ENCODE results near the gene ERICH6B.

ERICH6B gene

DNA sequence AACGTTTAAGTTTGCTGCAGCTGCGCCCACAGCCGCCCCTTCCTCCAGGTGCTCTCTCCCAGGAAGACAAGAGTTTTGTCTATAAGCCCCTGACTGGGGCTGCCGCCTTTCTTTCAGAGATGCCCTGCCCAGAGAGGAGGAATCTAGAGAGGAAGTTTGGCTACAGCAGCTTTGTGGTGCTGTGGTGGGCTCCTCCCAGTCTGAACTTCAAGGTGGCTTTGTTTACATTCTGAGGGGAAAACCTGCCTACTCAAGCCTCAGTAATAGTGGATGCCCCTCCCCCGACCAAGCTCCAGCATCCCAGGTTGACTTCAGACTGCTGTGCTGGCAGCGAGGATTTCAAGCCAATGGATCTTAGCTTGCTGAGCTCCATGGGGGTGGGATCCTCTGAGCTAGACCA, 6.4 kb upstream of the ERICH6B start:
- TF ChIP-seq EZH2 (IDR thresholded peaks at IDR 0.05; ENCODE audit: borderline replicate concordance, low read depth, low read length, severe bottlenecking), result no peak
- TF ChIP-seq, protein P1, sequence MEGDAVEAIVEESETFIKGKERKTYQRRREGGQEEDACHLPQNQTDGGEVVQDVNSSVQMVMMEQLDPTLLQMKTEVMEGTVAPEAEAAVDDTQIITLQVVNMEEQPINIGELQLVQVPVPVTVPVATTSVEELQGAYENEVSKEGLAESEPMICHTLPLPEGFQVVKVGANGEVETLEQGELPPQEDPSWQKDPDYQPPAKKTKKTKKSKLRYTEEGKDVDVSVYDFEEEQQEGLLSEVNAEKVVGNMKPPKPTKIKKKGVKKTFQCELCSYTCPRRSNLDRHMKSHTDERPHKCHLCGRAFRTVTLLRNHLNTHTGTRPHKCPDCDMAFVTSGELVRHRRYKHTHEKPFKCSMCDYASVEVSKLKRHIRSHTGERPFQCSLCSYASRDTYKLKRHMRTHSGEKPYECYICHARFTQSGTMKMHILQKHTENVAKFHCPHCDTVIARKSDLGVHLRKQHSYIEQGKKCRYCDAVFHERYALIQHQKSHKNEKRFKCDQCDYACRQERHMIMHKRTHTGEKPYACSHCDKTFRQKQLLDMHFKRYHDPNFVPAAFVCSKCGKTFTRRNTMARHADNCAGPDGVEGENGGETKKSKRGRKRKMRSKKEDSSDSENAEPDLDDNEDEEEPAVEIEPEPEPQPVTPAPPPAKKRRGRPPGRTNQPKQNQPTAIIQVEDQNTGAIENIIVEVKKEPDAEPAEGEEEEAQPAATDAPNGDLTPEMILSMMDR (IDR thresholded peaks at IDR 0.05; ENCODE audit: borderline replicate concordance, extremely low read depth, low read length, poor library complexity, severe bottlenecking), result no peak
- H3K4me3 ChIP-seq (ENCODE audit: low read depth in 1 of 2, low read length in 2 of 2), result 0 out of 4 replicates have a peak overlapping the region, but pooled peaks of 1 of the 2 experiments have one; percentile 3
- H4K20me1 ChIP-seq (ENCODE audit: insufficient read depth, low read length), result no peaks in the 10 kb centered on the region
- ATAC-seq (ENCODE audit: insufficient read depth, low read depth), result peak; percentile 68
- H3K27me3 ChIP-seq (ENCODE audit: insufficient read depth, low read length, poor library complexity), result peaks cover 24% of the 10 kb centered on the region
- no peak overlapping the region for H3K9ac ChIP-seq (ENCODE audit: low read depth, low read length)
- no peaks in the 10 kb centered on the region for H3K36me3 ChIP-seq (ENCODE audit: insufficient read depth, low read length)
- peak; percentile 40 for DNase-seq
- no peaks in the 10 kb centered on the region for H3K79me2 ChIP-seq (ENCODE audit: insufficient read depth, low read length)
- H2AFZ ChIP-seq (ENCODE audit: low read depth, low read length), result no peak overlapping the region
- peaks cover 8% of the 10 kb centered on the region for H3K4me1 ChIP-seq (ENCODE audit: insufficient read depth, low read length)
- H3K9me3 ChIP-seq (ENCODE audit: insufficient read depth, low read length, severe bottlenecking), result no peaks in the 10 kb centered on the region
- peak overlapping the region; percentile 41 for H3K4me2 ChIP-seq (ENCODE audit: insufficient read depth, low read length)
- no peak overlapping the region for H3K27ac ChIP-seq (ENCODE audit: low read length)

DNA sequence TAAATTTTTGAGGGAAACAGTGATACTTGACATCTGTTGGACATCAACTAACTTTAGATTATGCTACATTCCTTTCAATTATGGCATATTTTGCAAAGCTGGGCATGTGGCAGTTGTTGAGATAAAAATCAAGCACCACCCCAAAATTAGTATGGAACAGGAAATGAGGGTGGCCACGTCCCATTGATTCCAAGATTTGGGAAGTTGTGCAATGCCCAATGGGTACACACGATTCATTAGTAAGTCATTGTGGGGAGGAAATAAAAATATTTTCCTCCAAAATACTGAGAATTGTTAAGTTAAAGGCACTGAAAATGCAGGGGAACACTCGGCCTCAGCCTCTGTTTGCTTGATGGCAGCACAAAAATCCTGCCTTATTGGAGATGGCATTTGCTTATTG, 7.6 kb downstream of the ERICH6B start:
- Histone ChIP-seq H3K36me3 (ENCODE audit: insufficient read depth, low read length) (no peaks in the 10 kb centered on the region), H3K9me3 (ENCODE audit: insufficient read depth, low read length, severe bottlenecking) (no peaks in the 10 kb centered on the region), H3K79me2 (ENCODE audit: insufficient read depth, low read length) (no peaks in the 10 kb centered on the region), H2AFZ (ENCODE audit: low read depth, low read length) (no peak overlapping the region), H3K4me3 (ENCODE audit: low read depth in 1 of 2, low read length in 2 of 2) (no peak overlapping the region), H3K4me1 (ENCODE audit: insufficient read depth, low read length) (no peaks in the 10 kb centered on the region), H3K27ac (ENCODE audit: low read length) (no peak overlapping the region), H3K27me3 (ENCODE audit: insufficient read depth, low read length, poor library complexity) (peaks cover 5% of the 10 kb centered on the region), H4K20me1 (ENCODE audit: insufficient read depth, low read length) (no peaks in the 10 kb centered on the region), H3K9ac (ENCODE audit: low read depth, low read length) (no peak overlapping the region), H3K4me2 (ENCODE audit: insufficient read depth, low read length) (no peak overlapping the region)
- ATAC-seq (ENCODE audit: insufficient read depth, low read depth), result no peak
- TF ChIP-seq EZH2 (IDR thresholded peaks at IDR 0.05; ENCODE audit: borderline replicate concordance, low read depth, low read length, severe bottlenecking), result no peak
- TF ChIP-seq, protein P1 (IDR thresholded peaks at IDR 0.05; ENCODE audit: borderline replicate concordance, extremely low read depth, low read length, poor library complexity, severe bottlenecking), result no peak
- no peak for DNase-seq

DNA sequence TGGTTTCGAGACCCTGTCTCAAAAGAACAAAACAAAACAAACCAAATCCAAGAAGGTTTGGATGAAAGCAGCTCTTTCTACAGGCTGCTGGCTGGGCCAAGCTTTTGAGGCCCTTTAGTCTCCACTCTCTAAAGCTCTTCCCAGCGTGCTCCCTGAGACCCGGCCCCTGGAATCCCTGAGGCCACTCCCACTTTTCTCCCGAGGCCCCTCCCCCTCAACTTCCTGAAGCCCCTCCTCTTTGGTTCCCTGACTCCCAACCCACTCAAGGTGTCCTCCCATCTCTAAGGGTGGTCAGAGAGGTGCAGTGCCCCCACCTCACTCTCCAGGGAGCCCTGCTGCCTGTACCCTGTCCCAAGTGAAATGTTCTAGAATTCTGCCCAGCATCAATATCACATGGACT, 10.6 kb downstream of the ERICH6B start:
- H4K20me1 ChIP-seq (ENCODE audit: insufficient read depth, low read length), result no peaks in the 10 kb centered on the region
- no peak overlapping the region for H2AFZ ChIP-seq (ENCODE audit: low read depth, low read length)
- no peak overlapping the region for H3K27ac ChIP-seq (ENCODE audit: low read length)
- ATAC-seq (ENCODE audit: insufficient read depth, low read depth) (no peak), DNase-seq (no peak)
- H3K4me2 ChIP-seq (ENCODE audit: insufficient read depth, low read length), result no peak overlapping the region
- no peak overlapping the region for H3K9ac ChIP-seq (ENCODE audit: low read depth, low read length)
- H3K9me3 ChIP-seq (ENCODE audit: insufficient read depth, low read length, severe bottlenecking), result no peaks in the 10 kb centered on the region
- no peaks in the 10 kb centered on the region for H3K4me1 ChIP-seq (ENCODE audit: insufficient read depth, low read length)
- no peaks in the 10 kb centered on the region for H3K79me2 ChIP-seq (ENCODE audit: insufficient read depth, low read length)
- H3K4me3 ChIP-seq (ENCODE audit: low read depth in 1 of 2, low read length in 2 of 2), result no peak overlapping the region
- peaks cover 2% of the 10 kb centered on the region for H3K27me3 ChIP-seq (ENCODE audit: insufficient read depth, low read length, poor library complexity)
- TF ChIP-seq EZH2 (IDR thresholded peaks at IDR 0.05; ENCODE audit: borderline replicate concordance, low read depth, low read length, severe bottlenecking), result no peak
- TF ChIP-seq, protein P1 (IDR thresholded peaks at IDR 0.05; ENCODE audit: borderline replicate concordance, extremely low read depth, low read length, poor library complexity, severe bottlenecking), result no peak
- no peaks in the 10 kb centered on the region for H3K36me3 ChIP-seq (ENCODE audit: insufficient read depth, low read length)

DNA sequence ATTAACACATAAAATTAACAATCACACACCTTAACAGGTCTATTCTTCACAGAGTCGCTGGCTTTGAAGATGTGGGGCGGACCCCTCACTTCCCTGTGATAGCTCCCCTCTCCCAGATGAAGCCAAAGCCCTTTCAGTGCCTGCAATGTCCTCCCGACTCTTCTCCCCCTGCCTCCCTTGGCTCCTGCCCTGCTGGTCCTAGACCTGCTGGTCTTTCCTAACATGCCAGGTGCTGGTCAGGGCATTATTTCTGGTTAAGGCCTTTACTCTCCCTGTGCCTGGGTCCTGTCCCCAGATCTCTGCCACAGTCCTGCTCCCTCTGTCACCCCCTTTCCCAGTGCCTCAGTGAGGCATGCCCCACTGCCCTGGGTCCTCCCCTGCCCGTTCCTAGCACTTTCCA, 12.2 kb downstream of the ERICH6B start:
- H3K79me2 ChIP-seq (ENCODE audit: insufficient read depth, low read length), result no peaks in the 10 kb centered on the region
- TF ChIP-seq, protein P1 (IDR thresholded peaks at IDR 0.05; ENCODE audit: borderline replicate concordance, extremely low read depth, low read length, poor library complexity, severe bottlenecking), result no peak
- TF ChIP-seq EZH2 (IDR thresholded peaks at IDR 0.05; ENCODE audit: borderline replicate concordance, low read depth, low read length, severe bottlenecking), result no peak
- H3K4me1 ChIP-seq (ENCODE audit: insufficient read depth, low read length), result no peaks in the 10 kb centered on the region
- H3K4me2 ChIP-seq (ENCODE audit: insufficient read depth, low read length), result no peak overlapping the region
- H2AFZ ChIP-seq (ENCODE audit: low read depth, low read length), result no peak overlapping the region
- no peak overlapping the region for H3K4me3 ChIP-seq (ENCODE audit: low read depth in 1 of 2, low read length in 2 of 2)
- DNase-seq (no peak), ATAC-seq (ENCODE audit: insufficient read depth, low read depth) (no peak)
- H4K20me1 ChIP-seq (ENCODE audit: insufficient read depth, low read length), result no peaks in the 10 kb centered on the region
- no peak overlapping the region for H3K9ac ChIP-seq (ENCODE audit: low read depth, low read length)
- H3K36me3 ChIP-seq (ENCODE audit: insufficient read depth, low read length), result no peaks in the 10 kb centered on the region
- no peaks in the 10 kb centered on the region for H3K9me3 ChIP-seq (ENCODE audit: insufficient read depth, low read length, severe bottlenecking)
- no peak overlapping the region for H3K27ac ChIP-seq (ENCODE audit: low read length)
- H3K27me3 ChIP-seq (ENCODE audit: insufficient read depth, low read length, poor library complexity), result peaks cover 3% of the 10 kb centered on the region

Data from DND-41 (cell line).